ENCODE data around the gene LATS2.
"Not testable (repeated sequence)": the region's sequence is repeated elsewhere in the genome, so short reads cannot be mapped to it uniquely, and the experiment has no call there.

Gene LATS2

DNA sequence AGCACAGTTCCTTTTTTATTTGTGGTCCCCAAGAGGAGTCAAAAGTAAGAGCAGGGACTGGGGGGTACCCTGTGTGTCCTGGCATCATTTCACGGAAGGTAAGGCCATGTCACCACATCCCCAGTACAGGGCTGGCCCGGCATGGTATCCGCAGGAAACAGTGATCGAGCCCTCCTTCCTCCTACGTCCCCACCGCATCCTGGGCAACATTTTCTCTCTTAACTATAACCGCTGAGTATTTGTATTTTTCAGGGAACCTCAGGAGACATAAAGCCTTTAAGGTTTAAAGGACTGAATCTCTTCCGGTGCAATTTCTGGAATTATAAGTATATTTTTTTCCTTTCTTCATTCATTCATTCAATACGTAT is 13.6 kb upstream of the LATS2 start:
- DNase-seq: no peak

DNA sequence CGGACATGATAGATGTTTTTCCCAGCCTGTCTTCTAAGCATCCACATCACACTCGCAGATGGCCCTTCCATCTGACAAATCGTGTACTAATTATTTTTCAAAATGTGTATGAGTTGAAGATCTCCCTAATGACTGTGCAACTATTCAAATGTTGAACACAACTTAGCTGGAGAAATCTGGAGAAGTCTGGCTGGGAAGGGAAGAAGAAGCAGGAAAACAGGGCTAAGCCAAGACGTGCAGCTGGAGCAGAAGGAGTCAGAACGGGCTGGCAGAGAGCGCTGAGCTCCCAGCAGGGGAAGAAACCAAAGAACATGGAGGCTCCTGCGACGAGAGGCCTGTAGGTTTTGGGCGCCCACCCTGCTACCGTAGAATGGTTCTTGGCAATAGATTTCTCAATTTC is 13.2 kb upstream of the LATS2 start:
- no peak for DNase-seq

DNA sequence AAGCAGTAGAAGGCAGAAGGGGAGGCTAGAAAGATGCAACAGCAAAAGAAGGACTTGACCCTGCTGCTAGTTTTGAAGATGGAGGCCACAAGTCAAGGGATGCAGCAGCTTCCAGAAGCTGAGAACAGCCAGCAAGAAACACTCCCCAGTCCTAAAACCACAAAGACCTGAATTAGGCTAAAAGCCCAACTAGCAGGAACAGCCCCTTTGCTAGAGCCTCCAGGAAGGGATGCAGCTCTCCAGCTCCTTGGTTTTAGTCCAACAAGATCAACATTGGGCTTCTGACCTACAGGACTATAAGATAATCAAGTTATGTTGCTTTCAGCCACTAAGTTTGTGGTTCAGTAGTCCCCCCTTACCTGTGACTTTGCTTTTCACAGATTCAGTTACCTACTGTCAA is 10.5 kb upstream of the LATS2 start:
- no peak for DNase-seq

DNA sequence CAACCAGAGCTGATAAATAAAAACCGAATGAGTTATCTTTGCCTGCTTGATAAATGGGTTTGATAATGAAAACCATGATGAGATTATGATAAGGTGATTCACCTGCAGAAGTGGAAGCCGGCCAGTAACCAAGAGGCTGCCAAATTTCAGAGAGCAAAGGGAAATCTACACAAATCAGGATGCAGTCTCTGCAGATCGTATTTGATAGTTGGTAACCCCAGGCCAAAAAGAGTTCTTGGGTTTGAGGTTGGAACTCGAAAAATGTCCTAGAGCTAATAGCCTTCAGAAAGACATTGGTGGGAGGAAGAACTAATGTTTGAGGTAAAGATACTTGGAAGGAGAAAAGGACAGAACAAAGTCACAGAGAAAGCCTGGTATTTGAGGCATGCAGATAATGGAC is 9.6 kb upstream of the LATS2 start:
- DNase-seq: no peak

DNA sequence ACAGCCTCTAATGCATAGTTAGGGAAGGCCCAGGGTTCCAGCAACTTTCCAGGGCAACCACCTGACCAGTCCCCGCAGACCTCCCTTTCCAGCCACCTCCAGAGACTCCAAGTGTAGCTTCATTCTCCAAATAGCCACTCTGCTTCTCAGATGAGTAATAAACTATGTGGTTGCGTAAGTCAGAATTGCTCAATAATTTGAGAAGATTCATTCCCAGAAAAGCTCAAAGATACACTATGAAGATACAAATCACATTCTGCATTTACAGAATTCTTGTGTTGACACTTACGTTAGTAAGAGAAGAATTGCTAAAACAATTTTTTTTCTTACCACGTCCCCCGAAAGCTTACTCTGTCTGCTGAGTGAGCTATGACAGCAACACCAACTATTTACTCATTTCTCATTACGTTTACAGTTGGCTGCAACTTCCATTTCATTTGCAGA is 8.2 kb upstream of the LATS2 start:
- DNase-seq: no peak

DNA sequence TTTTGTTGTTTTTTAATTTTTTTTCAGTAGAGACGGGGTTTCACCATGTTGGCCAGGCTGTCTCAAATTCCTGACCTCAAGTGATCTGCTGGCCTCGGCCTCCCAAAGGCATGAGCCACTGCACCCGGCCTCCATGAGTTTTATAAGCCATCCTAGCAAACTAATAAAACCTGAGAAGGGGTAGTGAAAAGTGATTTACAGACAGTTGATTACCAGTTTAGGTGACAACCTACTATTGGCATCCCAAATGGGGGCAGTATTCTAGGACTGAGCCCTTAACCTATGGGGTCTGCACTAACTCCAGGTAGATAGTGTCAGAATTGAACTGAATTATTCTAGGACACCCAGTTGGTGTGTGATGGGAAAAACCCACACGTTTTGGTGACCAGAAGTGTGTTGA is 6.5 kb upstream of the LATS2 start:
- no peak for DNase-seq

DNA sequence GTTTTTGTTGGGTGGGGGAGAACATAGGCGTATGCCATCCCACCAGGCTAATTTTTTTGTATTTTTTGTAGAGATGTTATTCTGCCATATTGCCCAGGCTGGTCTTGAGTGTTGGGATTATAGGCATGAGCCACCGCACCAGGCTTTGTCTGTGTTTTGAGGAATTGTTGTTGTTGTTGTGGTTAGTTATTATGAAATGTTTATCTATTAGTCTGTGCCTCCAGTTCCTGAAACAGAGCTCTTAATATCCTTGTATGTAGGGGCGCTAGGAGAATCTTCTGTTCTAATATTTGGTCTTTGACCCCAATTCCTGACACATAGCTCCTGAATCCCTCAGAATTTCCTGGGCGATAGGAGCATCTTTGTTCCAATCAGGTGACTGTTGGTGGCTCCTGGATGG is 5.6 kb upstream of the LATS2 start:
- no peak for DNase-seq

DNA sequence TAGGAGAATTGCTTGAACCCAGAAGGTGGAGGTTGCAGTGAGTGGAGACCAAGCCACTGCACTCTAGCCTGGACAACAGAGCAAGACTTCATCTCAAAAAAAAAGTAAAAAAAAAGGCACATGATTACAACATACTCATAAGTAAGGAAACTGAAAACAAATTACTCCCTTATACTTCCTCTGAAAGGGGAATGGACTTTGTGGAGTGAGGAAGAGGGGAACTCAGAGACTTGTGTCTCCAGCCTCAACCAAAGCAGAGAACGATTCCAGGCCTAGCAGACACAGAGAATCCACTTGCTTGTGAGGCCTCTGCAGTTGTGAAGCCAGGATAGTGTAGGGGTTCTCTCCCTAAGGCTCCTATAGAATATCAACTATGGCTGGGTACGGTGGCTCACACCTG is 4.3 kb upstream of the LATS2 start:
- DNase-seq: no peak

DNA sequence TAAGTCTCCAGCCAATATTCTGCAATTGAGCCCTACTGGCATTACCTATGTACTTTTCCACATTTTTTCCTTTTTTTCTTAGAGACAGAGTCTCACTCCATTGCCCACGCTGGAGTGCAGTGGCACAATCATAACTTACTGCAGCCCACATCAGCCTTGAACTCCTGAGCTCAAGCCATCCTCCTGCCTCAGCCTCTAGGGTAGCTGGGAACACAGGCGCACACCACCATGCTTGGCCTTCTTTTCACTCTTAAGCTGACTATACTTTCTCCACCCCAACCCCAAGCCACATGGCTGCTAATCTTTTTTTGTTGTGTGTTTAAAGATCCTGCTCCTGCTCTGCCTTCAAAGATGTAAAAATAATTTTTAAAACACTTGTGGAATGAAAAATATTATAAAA is 1.6 kb upstream of the LATS2 start:
- no peak for DNase-seq

DNA sequence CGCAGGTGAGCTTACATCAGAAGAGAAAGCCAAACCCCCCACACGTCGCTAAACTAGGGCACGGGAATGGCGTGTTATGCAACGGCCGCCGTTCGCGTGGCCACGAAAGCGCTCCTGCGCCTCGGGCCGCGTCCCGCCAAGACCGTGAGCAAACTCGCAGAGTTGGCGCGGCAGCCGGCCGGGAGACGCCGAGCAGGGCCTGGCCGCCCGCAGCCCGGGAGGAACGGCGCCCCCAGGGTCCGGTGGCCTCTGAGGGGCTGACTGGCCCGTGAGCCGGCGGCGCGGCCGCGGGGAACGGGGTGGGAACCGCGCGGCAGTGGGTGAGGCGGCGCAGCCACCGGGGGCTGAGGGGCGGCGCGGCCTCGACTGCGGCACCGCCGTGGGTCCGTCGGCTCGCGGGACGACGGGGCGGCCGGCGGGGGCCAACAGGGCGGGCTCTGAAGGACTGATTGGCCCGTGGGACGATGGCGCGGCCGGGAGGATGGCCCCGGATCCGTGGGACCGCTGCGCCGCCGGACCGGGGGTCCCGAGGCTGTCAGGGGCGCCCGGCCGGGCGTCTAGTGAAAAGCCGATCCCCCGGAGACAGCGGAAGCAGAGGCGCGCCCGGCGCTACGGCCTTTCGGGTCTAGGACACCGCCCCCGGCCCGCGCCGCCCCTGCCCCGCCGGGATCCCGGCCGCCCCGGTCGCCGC is 903 bp downstream of the LATS2 start:
- no peak for DNase-seq

DNA sequence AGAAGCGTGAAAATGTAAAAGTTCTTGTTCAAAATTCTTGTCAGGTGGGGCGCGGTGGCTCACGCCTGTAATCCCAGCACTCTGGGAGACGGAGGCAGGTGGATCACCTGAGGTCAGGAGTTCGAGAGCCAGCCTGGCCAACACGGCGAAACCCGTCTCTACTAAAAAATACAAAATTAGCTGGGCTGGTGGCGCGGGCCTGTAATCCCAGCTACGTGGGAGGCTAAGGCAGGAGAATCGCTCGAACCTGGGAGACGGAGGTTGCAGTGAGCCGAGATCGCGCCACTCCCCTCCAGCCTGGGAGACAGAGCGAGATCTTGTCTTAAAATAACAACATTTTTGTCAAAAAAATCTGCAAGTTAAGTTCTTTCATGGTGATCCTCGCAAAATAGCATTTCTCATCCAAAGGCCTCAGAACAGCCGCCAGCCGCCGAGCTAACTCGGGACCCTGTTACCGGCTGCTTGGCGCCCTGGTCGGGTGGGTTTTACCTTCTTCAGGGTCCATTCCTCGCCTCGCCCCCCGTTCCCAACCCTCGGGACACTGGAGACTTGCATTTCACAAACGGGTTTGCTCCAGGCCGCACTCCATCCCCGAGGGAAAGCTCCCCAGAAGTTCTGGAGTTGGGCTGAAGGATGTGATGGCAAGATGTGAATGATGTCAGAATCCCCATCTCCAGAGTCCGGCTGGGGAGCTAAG is 1.6 kb downstream of the LATS2 start:
- DNase-seq: no peak

DNA sequence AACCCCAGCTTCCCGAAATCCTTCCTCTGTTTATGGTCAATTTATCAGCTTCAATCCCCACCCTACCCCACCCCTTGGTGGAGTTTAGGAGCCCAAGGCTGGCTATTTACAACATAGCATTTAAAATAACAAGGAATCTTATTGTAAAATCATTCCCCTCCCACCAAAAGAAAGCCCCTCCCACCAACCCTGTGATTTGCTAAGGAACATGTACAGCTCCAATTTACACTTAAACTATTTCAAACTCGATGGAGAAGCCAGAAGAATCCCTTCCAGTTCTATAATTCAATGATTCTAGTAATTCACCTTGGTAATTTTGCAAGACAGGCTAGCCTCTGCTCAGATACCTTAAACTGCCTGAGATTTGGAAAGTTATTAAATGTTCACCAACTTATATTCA is 3.0 kb downstream of the LATS2 start:
- DNase-seq: no peak

DNA sequence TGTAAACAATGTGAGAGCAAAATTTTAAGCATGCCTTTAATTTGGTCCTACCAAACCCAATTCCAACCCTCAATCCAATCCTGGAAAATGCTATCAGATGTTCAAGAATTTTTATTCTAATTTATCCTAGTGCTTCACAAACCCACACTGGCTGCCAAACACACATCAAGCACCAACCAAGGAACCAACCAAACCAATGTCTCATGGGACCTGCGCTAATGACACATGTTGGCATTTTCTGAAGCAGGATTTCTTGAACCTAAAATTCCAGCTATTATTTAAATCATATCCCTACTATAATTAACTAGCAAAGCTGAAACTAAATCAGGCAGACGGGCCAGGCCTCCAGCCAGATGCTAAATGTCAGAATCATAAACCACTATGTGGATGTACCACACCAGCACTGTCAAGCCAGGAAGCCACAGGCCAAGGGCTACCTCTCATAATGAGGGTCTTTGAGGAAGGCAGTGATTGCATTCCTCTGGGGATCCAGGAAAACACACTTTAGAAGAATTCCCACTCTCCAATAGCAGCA is 5.8 kb downstream of the LATS2 start:
- DNase-seq: no peak

DNA sequence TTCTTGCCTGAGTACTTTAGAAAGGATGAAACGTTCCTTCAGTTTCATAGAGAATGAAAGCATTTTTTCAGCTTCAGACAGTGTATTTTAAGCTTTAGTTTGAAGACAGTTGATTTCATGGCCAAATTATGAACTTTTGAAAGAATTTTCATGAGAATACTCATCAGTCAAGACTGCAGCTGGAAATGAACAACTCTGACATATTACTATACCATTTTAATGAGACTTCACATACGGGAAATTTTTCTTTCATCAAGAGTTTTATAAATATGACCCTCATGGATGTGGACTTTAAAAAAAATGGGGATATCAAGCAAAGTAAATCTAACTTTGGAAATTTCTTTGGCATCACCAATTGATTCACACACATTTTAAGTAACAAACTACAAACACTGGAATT is 6.4 kb downstream of the LATS2 start:
- no peak for DNase-seq

DNA sequence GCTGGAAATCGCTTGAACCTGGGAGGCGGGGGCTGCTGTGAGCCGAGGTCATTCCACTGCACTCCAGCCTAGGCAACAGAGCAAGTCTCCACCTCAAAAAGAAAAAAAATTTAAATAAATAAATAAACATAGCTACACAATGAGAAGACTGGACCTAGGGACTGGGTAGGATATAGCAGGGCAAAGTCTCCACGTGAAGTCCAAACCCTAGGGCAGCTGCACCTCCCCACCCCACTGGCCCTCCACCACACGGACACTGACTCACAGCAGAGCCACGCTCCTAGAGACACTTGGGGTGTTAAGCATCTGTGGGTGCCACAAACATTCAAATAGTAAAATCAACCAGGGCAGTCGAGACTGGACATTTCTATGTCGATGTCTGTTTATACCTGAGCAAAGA is 7.1 kb downstream of the LATS2 start:
- DNase-seq: no peak

DNA sequence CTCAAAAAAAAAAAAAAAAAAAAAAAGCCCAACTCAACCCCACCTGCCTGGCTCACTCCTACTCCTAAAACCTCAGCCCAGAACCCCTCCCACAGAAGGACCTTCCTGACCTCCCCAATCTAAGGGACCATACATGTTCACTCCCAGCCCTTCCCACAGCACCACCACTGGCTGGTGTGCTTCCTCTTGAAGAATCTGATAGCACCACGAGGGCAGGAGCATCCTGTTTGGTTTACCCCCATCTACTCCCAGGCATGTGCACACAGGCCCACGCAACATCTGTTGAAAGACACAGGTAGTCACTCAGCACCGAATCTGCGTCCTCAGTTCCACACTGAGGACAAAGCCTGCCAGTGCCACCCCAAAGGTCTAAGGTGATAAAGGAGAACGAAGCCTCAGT is 8.2 kb downstream of the LATS2 start:
- DNase-seq: no peak

DNA sequence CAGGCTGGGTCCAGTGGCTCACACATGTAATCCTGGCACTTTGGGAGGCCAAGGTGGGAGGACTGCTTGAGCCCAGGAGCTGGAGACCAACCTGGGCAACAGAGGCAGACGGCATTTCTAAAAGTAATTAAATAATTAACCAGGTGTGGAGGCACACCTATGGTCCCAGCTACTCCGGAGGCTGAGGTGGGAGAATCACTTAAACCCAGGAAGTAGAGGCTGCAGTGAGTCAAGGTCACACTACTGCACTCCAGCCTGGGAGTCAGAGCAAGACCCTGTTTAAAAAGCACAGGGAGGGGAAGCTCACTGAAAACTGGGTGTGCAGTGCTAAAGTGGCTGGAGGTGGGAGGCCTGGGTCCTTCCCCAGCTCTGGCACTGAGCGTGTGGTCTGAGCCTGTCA is 9.7 kb downstream of the LATS2 start:
- no peak for DNase-seq

DNA sequence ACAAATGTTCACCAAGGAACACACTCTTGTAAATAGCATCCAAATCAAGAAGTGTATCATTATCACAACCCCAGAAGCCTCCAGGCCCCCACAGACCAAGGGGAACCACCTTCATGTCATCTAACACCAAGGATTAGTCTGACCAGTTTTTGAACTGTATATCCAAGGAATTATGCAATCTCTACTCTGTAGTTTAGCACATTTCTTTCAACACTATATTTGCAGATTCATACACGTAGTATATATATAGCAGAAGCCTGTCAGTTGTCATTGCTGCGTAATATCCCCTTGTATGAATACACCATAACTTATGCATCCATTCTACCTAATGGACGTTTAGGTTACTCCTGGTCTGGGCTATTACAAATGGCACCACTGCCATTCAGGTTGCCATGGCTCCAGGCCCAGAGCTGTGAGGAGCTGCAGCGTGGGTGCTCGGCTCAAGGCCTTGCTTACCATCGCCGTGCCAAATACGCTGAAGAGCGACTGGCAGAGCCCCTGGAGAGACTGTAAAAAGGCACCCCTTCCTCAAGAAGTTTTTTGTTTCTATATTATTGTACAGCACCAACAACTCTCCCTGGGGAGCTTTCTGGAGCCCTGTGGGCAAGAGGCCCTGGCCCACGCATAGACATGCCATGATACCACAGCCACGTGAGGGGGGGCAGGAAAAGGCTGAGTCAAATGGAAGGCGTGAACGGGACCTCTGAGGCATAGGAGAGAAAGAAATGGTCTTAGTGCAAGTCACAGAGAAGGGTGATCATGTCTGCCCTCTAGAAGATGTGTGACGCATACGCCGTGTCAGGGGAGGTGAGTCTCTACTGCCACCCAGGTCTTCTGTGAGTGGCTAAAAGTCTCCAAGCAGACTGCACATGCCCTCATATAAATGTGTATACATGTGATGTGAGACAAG is 10.8 kb downstream of the LATS2 start:
- no peak for DNase-seq

DNA sequence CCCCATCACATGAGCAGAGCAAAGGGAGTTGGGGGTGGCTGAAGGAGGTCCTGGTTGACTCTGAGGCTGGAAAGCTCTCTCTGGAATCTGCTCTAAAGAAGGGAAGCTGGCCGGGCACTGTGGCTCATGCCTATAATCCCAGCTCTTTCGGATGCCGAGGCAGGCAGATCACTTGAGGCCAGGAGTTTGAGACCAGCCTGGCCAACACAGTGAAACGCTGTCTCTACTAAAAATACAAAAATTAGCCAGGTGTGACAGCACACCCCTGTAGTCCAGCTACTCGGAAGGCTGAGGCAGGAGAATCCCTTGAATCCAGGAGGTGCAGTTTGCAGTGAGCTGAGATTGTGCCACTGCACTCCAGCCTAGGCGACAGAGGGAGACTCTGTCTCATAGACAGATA is 11.7 kb downstream of the LATS2 start:
- DNase-seq: not testable (repeated sequence)

DNA sequence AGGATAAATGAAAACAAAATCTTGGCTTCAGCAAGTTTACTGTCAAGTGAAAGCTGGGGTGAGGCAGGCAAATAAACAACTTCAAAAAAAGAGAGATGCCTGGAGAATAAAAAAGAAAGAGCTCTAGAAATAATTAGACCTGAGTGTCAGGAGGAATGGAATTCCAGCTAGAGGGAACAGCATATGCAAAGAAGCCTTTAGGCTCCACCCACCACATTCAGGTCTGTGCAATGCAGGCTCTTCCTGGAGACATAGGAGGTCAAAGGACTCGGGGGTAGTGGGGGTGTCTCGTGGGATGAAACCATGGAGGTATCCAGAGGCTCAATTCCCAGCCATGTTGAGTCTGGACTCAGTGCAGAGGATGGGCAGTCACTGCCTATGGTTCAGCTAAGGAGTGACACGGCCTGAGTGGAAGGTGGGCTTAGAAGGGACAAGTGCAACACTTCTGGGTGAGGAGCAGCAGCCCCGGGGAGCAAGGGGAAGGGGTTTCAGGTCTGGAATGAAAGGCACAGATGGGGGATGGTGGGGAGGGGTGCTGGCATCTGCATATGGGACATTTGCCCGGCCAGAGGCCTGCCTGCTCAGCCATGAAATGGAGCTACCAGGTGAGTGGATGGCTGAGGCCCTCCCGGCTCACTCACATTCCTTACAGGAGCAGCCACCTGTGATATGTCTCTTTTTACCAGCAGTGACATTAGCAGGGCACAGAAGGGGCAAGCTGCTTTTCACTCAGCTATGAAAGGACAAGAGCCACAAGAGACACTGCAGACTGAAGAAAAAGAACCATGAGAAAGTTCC is 12.3 kb downstream of the LATS2 start:
- DNase-seq: no peak

DNA sequence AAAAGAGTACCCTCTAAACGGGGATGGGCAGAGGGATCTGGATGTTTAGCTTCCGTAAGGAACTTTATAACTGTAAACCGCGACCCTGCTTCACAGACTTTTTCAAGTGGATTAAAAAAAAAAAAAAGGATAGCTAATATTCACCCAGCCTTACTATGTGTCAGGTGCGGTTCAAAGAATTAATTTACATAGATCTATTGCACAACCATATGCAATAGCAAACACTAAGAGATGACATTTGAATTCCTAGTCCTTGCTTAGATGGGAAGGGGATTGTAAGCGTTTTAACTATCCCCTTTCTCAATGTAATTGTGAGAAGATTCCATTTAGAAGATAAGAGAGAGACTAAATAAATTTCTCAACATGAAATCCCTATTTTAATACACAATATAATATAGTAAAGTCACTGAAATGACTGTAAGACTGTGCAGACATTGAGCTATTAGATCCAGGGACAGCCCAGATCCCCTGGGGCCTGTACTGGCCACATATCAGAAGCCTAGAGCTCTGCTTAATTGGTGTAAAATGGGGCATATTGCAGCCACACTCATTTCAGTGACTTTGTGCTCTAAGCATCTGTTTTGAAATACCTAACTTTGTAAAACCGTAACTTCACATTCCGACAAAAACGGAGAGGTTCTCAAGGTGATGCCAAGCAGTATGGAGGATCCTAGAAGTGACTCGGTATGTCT is 13.6 kb downstream of the LATS2 start:
- no peak for DNase-seq

DNA sequence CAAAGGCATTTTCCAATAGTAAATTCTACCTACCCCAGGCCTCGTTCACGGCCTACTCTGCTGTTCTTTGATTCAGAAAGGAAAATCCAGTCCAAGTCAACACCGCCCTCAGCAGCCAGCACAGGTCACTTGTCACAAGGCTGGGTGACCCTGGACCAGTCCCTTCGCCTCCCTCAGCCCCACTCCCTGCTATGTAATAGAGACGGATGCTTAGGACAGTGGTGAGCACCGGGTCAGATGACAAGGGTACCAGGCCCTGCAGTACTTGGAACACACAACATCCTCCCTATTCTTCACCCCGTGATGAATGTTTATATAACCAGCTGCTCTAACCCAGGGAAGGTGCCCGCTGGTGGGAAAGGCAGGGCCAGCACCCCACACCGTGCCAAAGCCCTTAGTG is 14.3 kb downstream of the LATS2 start:
- DNase-seq: no peak
